GM19467 (cell line): ENCODE data around the gene CD74.

Experiments
- ATAC-seq: cut with Tn5 transposase; IDR thresholded peaks from one replicate; pipeline ENCODE4 v1.9.1; 2021; ENCODE audit warnings: mild to moderate bottlenecking, moderate library complexity; ENCODE audit not compliant: unreplicated experiment

The CD74 gene

DNA sequence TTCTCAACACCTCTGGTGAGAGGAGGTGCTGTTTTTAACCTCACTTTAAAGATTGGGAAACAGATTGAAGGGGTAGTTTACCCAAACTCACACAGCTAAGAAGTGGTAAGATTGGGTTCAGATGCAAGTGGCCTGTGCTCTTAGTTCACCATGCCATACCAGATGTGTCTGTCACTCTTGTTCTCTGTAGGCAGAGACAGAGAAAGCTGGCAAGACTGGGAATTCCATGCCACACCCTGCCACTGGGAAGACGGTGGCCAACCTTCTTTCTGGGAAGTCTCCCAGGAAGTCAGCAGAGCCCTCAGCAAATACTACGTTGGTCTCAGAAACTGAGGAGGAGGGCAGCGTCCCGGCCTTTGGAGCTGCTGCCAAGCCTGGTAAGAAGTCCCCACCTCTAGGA lies 44.2 kb downstream of the CD74 start:
- no peak for ATAC-seq

DNA sequence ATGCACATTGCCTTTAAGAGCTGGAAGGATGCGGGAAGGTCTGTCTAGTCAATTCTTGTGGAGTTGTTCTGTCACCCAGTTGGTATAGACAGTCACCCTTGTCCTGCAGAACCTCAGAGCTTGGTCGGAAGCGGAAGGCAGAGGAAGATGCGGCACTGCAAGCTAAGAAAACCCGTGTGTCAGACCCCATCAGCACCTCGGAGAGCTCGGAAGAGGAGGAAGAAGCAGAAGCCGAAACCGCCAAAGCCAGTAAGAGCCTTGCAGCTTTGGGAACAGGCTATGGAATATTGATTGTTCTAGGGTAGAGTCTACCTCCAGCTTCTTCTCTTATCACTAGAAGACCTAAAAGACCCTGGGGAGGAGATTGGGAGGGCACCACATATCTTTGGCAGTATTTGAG lies 48.7 kb downstream of the CD74 start:
- no peak for ATAC-seq

DNA sequence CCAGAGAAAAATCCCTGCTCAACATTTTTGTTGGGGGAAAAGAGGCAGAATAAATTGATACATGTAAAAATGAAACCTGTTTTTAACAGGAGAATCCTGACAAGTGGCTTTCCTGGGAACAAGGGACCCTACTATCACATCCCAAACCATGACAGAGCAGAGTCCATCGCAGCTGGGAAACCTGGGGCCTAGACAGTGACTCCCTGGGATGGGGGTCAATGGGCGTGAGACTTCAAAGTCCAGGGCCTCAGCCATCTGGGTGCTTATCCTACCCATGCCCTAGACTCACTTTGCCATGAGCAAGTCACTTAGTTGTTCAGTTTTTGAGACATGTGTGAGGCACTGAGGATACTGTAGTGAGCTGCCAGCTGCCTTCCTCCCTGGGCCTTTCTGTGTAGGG lies 49.5 kb downstream of the CD74 start:
- no peak for ATAC-seq

DNA sequence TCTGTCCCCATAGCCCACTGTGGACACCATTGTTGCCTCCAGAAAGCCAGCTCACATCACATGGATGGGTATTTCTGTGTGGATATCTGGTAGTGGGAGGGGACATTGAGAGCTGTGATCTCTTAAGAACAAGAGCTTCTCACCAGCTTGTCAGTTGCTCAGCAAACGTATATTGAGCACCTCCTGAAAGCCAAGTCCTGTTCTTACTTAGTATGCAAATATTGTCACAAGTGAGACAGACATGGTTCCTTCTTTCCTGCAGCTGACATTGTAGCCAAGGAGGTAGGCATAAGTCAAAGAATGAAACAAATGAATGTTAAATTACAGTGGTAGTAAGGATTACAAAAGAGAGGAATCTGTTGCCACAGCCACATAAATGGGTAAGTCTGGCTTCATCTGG lies 51.4 kb downstream of the CD74 start:
- ATAC-seq: no peak

DNA sequence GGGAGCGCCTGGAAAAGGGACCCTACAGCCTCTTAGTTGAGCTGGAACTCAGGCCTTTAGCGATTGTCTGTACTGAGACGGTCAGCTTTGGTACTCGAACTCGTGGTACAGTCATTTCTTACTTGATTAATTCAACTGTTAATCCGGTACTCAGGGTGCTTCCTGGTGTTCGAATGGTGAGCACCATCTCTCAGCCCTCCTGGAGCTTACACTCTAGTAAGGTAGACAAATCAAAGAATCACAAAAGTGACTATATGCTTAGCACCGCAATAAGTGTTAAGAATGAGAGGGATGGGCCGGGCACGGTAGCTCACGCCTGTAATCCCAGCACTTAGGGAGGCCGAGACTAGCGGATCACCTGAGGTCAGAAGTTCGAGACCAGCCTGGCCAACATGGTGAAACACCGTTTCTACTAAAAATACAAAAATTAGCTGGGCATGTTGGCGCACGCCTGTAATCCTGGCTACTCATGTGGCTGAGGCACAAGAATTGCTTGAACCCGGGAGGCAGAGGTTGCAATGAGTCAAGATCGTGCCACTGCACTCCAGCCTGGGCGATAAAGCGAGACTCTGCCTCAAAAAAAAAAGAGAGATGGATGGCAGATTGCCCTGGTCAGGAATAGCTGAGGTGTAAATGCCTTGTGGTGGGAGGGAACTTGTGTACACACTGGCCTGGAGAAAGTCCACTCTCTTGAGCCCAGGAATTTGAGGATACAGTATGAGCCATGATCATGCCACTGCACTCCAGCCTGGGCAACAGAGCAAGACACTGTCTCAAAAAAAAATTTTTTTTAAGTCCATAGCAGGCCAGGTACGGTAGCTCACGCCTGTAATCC lies 54.2 kb downstream of the CD74 start:
- no peak for ATAC-seq

DNA sequence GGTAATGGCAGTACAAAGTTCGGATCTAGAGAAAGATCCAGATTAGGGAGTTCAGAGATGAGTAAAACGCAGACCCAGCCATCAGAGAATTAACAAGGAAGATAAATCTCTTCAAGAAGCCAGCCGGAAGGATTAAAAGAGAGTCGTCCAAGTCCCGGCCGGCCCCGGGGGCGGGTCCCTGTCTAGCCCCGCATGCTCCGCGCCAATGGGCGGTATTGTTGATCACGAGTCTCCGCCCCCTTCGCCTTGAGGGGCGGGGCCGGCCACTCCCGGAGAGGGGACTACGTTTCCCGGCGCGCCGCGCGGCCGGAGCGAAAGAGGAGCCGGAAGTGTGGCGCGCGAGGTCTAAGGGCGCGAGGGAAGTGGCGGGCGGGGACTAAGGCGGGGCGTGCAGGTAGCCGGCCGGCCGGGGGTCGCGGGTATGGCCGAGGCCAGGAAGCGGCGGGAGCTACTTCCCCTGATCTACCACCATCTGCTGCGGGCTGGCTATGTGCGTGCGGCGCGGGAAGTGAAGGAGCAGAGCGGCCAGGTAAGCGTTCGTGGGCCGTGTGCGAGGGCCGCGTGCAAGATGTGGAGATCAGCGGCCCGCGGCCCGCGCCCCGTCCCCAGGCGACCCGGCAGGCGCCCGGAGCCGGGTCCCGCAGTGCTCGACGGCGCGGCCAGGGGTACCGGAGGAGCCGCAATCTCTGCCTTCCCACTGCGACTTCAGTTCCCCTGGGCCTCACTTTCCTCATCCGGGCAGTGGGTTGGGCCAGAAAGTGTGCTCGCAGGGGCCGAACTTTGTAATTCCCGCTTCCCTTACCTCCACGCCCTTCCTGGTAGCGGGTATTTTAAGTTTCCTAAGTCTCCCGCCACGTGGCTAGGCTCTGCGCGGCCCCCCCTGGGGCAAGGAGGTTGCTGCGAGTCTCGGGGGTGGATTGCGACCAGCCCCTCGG lies 55.1 kb downstream of the CD74 start, which contains the start of gene TCOF1:
Gene TCOF1 (plus strand): TSS at position 372 of the 935 bp plus-strand sequence. CDS start 50 bp downstream, at position 422.
- peak; percentile 92 for ATAC-seq

DNA sequence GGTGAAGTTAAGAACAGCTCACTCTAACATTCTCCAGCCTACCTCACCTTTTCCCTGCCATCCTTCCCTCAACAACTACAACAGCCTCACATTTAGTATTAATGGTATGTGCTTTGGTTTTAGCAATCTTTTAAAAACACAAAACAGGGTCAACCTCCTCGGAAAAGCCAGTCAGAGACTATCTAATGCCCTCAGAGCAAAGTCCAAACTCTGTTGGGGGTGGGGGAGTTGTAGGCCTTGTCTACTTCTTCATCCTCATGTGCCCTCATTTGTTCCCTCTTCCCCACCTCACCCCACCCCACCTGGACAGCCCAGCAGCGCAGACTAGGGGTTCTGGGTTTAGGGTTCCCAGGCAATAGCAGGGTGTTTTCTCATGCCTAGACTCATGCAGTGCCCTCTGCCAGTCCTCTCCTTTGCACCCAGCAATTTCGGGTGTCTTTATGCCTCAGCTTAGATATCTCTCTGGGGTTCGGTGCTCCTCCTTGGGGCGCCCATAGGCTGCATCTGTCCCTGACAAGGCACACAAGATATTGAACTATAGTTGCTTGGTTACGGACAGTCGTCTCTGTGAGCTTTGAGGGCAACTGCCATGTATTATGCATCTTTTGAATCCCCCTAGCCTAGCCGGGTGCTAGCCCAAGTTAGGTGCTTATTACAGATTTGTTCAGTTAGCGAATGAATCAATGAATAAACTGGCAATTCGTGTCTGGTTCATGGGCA lies 56.0 kb downstream of the CD74 start:
- no peak for ATAC-seq

DNA sequence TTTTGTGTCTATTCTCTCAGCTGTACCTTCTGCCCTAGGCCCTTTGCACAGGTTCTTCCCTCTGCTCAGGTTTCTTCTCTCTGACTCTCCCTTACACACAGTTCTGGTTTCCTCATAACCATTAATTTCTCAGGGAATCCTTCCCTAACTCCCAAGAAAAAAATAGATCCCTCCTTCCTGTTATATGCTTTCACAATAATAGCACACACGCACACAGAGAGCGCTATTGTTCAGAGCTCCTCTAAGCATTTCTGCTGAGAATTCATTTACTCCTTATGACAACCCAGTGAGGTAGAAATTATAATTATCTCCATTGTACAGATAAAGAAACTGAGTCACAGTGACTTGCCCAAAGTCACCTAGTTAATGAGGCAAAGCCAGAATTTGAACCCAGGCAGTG lies 56.9 kb downstream of the CD74 start:
- no peak for ATAC-seq

DNA sequence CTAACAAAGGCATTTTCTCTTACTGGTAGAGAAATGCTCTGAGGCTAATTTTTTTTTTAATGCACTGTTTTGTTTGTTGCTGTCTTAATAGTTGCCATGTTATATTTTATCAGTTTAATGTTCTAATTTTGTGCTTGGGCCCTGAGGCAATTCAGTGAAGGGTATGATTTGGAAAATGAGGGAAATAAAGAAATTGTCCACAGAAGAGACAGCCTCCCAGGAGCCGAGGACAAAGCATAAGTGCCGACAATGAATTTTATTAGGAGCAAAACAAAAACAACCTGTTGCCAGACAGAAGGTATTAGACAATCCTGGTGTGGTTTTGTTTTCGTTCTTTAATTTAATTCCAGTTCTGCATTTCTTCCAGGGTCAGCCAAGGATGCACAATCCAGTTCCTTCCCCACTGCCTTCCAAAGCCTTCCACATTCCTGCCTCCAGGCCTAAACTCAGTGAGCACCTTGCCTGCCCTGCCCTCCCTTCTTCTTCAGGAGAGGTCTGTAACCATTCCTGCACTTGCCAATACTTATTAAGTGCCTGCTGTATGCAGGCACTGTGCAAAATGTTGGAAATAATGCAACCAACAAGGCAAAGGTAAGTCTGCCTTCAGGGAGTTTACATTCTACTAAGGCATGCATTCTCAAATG lies 59.6 kb downstream of the CD74 start:
- ATAC-seq: no peak

DNA sequence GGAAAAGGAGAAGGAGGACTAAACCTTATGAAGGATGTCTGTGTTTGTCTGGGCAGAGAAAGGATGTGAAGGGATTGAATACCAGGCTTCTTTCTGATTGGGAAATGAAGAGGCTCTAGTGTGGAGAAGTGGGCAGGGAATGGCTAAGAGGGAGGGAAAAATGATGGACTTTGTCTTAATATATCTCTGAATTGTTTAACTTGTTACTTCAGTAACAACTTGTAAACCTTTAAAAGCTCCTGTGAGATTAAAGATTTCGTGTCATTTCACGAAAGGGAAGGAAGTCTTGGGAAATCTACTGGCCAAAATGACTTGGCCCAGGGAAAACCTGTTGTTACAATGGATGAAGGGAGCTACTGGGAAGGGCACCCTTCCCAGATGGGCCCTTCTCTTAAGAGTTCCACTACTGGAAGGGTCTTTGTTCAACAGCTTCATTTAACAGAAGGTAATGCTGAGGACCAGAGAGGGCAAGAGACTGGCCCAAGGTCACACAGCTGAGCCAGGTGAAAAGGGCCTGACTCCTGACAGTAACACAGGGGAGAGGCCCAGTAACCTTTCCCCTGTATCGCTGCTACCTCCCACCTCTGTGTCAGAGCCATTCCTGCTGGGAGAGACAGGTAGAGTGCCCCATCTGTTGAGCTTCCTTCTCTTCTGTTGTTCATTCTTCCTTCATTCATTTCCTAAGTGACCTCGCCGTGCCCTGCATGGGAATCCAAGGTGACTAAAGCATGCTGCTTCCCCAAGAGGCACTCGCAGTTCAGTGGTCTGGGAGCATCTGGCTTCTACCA lies 60.3 kb downstream of the CD74 start:
- no peak for ATAC-seq
